MCF 10A (cell line): ENCODE results near the gene EOMES. TPM values are rescaled to one million over a fixed set of nuclear protein-coding genes. Genes with fewer than 3 reads are reported as not detected.

Experiments used
- BruUV-seq: library from RNA; stranded (reverse); fragments of 400-500 nt; replicated peaks from 2 replicates; lab custom pipeline; 2021; lab: Mats Ljungman, UMichigan
- CTCF ChIA-PET: fragments of 300-600 bp; sonication (Branson Sonifier 250); formaldehyde crosslinking; extraction: SDS; loops from one replicate; lab custom pipeline; 2021; ENCODE audit warnings: antibody characterized with exemption, inconsistent platforms; lab: Yijun Ruan, JAX
- POLR2A ChIA-PET: fragments of 300-600, 350-650 bp; sonication (Branson Sonifier 250); formaldehyde crosslinking; extraction: SDS; loops from one replicate; lab custom pipeline; 2020; ENCODE audit warnings: antibody characterized with exemption, inconsistent platforms; lab: Yijun Ruan, JAX
- DNase-seq: peaks from one replicate; pipeline ENCODE4 v3.0.0-alpha.2; 2018; ENCODE audit not compliant: unreplicated experiment
- H3K27ac Mint-ChIP-seq: one replicate; pipeline ENCODE4 v1.8.0; 2022; ENCODE audit warnings: mild to moderate bottlenecking, low read depth, mixed read lengths; ENCODE audit not compliant: unreplicated experiment
- H3K27me3 Mint-ChIP-seq: one replicate; pipeline ENCODE4 v1.8.0; 2022; ENCODE audit warnings: mixed read lengths; ENCODE audit not compliant: insufficient read depth, unreplicated experiment
- H3K36me3 Mint-ChIP-seq: one replicate; pipeline ENCODE4 v1.8.0; 2022; ENCODE audit warnings: mild to moderate bottlenecking, moderate library complexity, mixed read lengths; ENCODE audit not compliant: insufficient read depth, unreplicated experiment
- H3K4me1 Mint-ChIP-seq: one replicate; pipeline ENCODE4 v1.8.0; 2022; ENCODE audit warnings: mixed read lengths; ENCODE audit not compliant: insufficient read depth, unreplicated experiment
- H3K4me3 Mint-ChIP-seq: one replicate; pipeline ENCODE4 v1.8.0; 2022; ENCODE audit warnings: mild to moderate bottlenecking, moderate library complexity, mixed read lengths; ENCODE audit not compliant: unreplicated experiment
- H3K9me3 Mint-ChIP-seq: one replicate; pipeline ENCODE4 v1.8.0; 2022; ENCODE audit warnings: mixed read lengths; ENCODE audit not compliant: unreplicated experiment
- CTCF ChIP-seq: fragments of 200-600 bp; IDR thresholded peaks from one replicate; pipeline ENCODE4 v1.8.0; 2022; ENCODE audit warnings: antibody characterized with exemption, mild to moderate bottlenecking; ENCODE audit not compliant: unreplicated experiment
- intact Hi-C: fragments of 100-400 bp; cut with micrococcal nuclease; formaldehyde crosslinking; loops from 2 replicates; pipeline ENCODE4 v1.14.1; 2022
- total RNA-seq: library from RNA; stranded (reverse); gene quantifications from 2 replicates; pipeline ENCODE4 v1.2.3, GENCODE V29; 2022

EOMES gene
- total RNA-seq, 1 experiment from 2014 or later = 1.3 TPM

GRCh38 chr3:27715454-27715806, 6.7 kb downstream of the EOMES start:
- ChIA-PET CTCF (interaction anchor here (0.6 to 0.8 kb wide), 2 partner anchors 365 to 611 kb away, joined by 3 read pairs; no protein-coding TSS in a partner anchor), POLR2A (no interaction called here)
- H3K4me3 Mint-ChIP-seq = no peak overlapping the region
- H3K9me3 Mint-ChIP-seq = no peaks in the 10 kb centered on the region
- H3K27me3 Mint-ChIP-seq = no peaks in the 10 kb centered on the region
- DNase-seq = no peak
- H3K4me1 Mint-ChIP-seq = peaks cover 7% of the 10 kb centered on the region
- no TSS peak for BruUV-seq
- H3K36me3 Mint-ChIP-seq = no peaks in the 10 kb centered on the region
- no peak overlapping the region for H3K27ac Mint-ChIP-seq
- intact Hi-C loops = no loop called here
- TF ChIP-seq CTCF = no peak

- Mint-ChIP-seq H3K27ac (no peak overlapping the region), H3K9me3 (no peaks in the 10 kb centered on the region), H3K27me3 (no peaks in the 10 kb centered on the region), H3K4me3 (no peak overlapping the region), H3K36me3 (no peaks in the 10 kb centered on the region), H3K4me1 (peaks cover 7% of the 10 kb centered on the region)
- CTCF ChIA-PET = interaction anchor here (0.6 kb wide), 1 partner anchor 366 kb away, joined by 3 read pairs; no protein-coding TSS in a partner anchor
- no peak for DNase-seq
- POLR2A ChIA-PET = no interaction called here
- BruUV-seq = no TSS peak
- intact Hi-C loops = loop anchor here (5.0 kb wide), 1 partner anchor 403 kb away; no protein-coding TSS in a partner anchor
- TF ChIP-seq CTCF = no peak
Measured at GRCh38 chr3:27714692-27715453, 7.2 kb downstream of the EOMES start.

GRCh38 chr3:27714146-27714526, 8.0 kb downstream of the EOMES start:
- ChIA-PET CTCF (interaction anchor here (3.3 kb wide), 1 partner anchor 573 kb away, joined by 67 read pairs; no protein-coding TSS in a partner anchor), POLR2A (no interaction called here)
- intact Hi-C loops = loop anchor here (5.0 kb wide), 1 partner anchor 402 kb away; no protein-coding TSS in a partner anchor
- Mint-ChIP-seq H3K36me3 (no peaks in the 10 kb centered on the region), H3K4me1 (peaks cover 7% of the 10 kb centered on the region), H3K27me3 (no peaks in the 10 kb centered on the region), H3K9me3 (no peaks in the 10 kb centered on the region), H3K4me3 (no peak overlapping the region), H3K27ac (no peak overlapping the region)
- no TSS peak for BruUV-seq
- TF ChIP-seq CTCF = no peak
- no peak for DNase-seq

GRCh38 chr3:27713435-27714145, 8.5 kb downstream of the EOMES start:
- Mint-ChIP-seq H3K9me3 (no peaks in the 10 kb centered on the region), H3K27me3 (no peaks in the 10 kb centered on the region), H3K36me3 (no peaks in the 10 kb centered on the region), H3K4me1 (peaks cover 10% of the 10 kb centered on the region), H3K27ac (no peak overlapping the region), H3K4me3 (peak overlapping the region; percentile 74)
- intact Hi-C loops = loop anchor here (5.0 kb wide), 1 partner anchor 401 kb away; no protein-coding TSS in a partner anchor
- POLR2A ChIA-PET = interaction anchor here (0.7 to 2.1 kb wide), 4 partner anchors 235 to 622 kb away, joined by 3 to 16 read pairs (median 4); no protein-coding TSS in a partner anchor
- DNase-seq = no peak
- BruUV-seq = no TSS peak
- CTCF ChIA-PET = interaction anchor here (0.9 to 3.7 kb wide), 19 partner anchors 8 to 626 kb away, joined by 3 to 67 read pairs (median 9); partner anchors contain the start of gene EOMES
- TF ChIP-seq CTCF = no peak
